ENCODE data around the gene MIA. TPM values are rescaled to one million over a fixed set of nuclear protein-coding genes. Genes with fewer than 3 reads are reported as not detected.
A peak's percentile ranks its signal among the peaks of the same experiment; 100 is the strongest.

MIA gene
- total and polyA plus RNA-seq, 9 of the 15 experiments (the other 6 are each of a cell fraction or from before 2014, with no cell fraction given), result 0.21 TPM; not detected in 8

GRCh38 chr19:40797963-40798682, 22.8 kb downstream of the MIA start (continued):
- TF ChIP-seq BCOR (IDR thresholded peaks at IDR 0.05) (0 out of 2 replicates have a peak, but pooled peaks have one; percentile 26), SMC3 (conservative IDR thresholded peaks at IDR 0.05; ENCODE audit: insufficient read depth, low read depth, low read length) (0 out of 2 replicates have a peak, but pooled peaks have one; percentile 12), E2F3 (CRISPR knock-in tag; IDR thresholded peaks at IDR 0.05) (peak; percentile 56; the same call in 1 of the 2 replicates), ZNF445 (CRISPR knock-in tag; IDR thresholded peaks at IDR 0.05; ENCODE audit: low read depth) (no peak), TEAD4 (IDR thresholded peaks at IDR 0.05; ENCODE audit: low read length) (peak; percentile 8; the same call in 1 of the 2 replicates), TEAD4 (CRISPR knock-in tag; IDR thresholded peaks at IDR 0.05; ENCODE audit: borderline replicate concordance) (no peak), DPF2 (IDR thresholded peaks at IDR 0.05) (peak; percentile 81), E2F1 (CRISPR knock-in tag; IDR thresholded peaks at IDR 0.05) (0 out of 2 replicates have a peak, but pooled peaks have one; percentile 27), ARNT (IDR thresholded peaks at IDR 0.05) (peak in 1 of 2 experiments; percentile 77; a peak in 2 of 4 replicates), PHF8 (IDR thresholded peaks at IDR 0.05; ENCODE audit: borderline replicate concordance, low read length) (peak; percentile 48; the same call in 1 of the 2 replicates), ZNF175 (CRISPR knock-in tag; IDR thresholded peaks at IDR 0.05; ENCODE audit: low read depth) (no peak; the same call in 1 of the 2 replicates), CBX3 (IDR thresholded peaks at IDR 0.05; ENCODE audit: borderline replicate concordance in 1 of 2, low read length in 2 of 2) (peak in 1 of 2 experiments; percentile 35; a peak in 1 of 3 replicates), ZNF280A (IDR thresholded peaks at IDR 0.05; ENCODE audit: low read depth, partially characterized antibody) (no peak), YY1 (IDR thresholded peaks at IDR 0.05; ENCODE audit: borderline replicate concordance in 1 of 3, control insufficient read depth in 1 of 3, extremely low read depth in 1 of 3, insufficient read depth in 3 of 3, insufficient read length in 1 of 3, insufficient replicate concordance in 2 of 3, low read depth in 1 of 3, low read length in 2 of 3) (peak in 1 of 3 experiments; percentile 56), ZFX (CRISPR knock-in tag; IDR thresholded peaks at IDR 0.05) (peak; percentile 78), ID3 (CRISPR knock-in tag; IDR thresholded peaks at IDR 0.05) (no peak), ID3 (tag; IDR thresholded peaks at IDR 0.05) (peak; percentile 56; the same call in 1 of the 2 replicates), ARHGAP35 (IDR thresholded peaks at IDR 0.05; ENCODE audit: partially characterized antibody) (peak; percentile 21)

Measured in K562 (cell line).